Glutamatergic neuron (in vitro differentiated cells): Measurements from ENCODE around the gene TBCE. TPM values are rescaled to one million over a fixed set of nuclear protein-coding genes. Genes with fewer than 3 reads are reported as not detected.

ENCODE experiments used
- DNase-seq: peaks from one replicate; pipeline ENCODE4 v3.0.0; 2022
- H3K27ac Mint-ChIP-seq: one replicate; pipeline ENCODE4 v1.8.0; 2020; ENCODE audit warnings: mild to moderate bottlenecking, mixed read lengths, inconsistent platforms; ENCODE audit not compliant: unreplicated experiment
- H3K27me3 Mint-ChIP-seq: one replicate; pipeline ENCODE4 v1.8.0; 2020; ENCODE audit warnings: mild to moderate bottlenecking, moderate library complexity, mixed read lengths, inconsistent platforms; ENCODE audit not compliant: unreplicated experiment
- H3K36me3 Mint-ChIP-seq: one replicate; pipeline ENCODE4 v1.8.0; 2020; ENCODE audit warnings: mild to moderate bottlenecking, mixed read lengths, inconsistent platforms; ENCODE audit not compliant: unreplicated experiment
- H3K4me1 Mint-ChIP-seq: one replicate; pipeline ENCODE4 v1.8.0; 2020; ENCODE audit warnings: mild to moderate bottlenecking, low read depth, mixed read lengths, inconsistent platforms; ENCODE audit not compliant: unreplicated experiment
- H3K4me3 Mint-ChIP-seq: one replicate; pipeline ENCODE4 v1.8.0; 2020; ENCODE audit warnings: mild to moderate bottlenecking, mixed read lengths, inconsistent platforms; ENCODE audit not compliant: unreplicated experiment
- H3K9me3 Mint-ChIP-seq: one replicate; pipeline ENCODE4 v1.8.0; 2020; ENCODE audit warnings: mild to moderate bottlenecking, moderate library complexity, mixed read lengths, inconsistent platforms; ENCODE audit not compliant: unreplicated experiment
- total RNA-seq: library from RNA; stranded (reverse); fragmentation: NEBNext Ultra II Directional; extraction: Animal tissue kit (Norgen Biotek cat#: 25700); gene quantifications from one replicate; pipeline ENCODE4 v1.2.1, GENCODE V29; 2021; ENCODE audit not compliant: unreplicated experiment
- TF ChIP-seq, protein P1 (sequence below): fragments of 200-600 bp; sonication (generic); IDR thresholded peaks from one replicate; pipeline ENCODE4 v1.5.0; 2021; ENCODE audit not compliant: partially characterized antibody, unreplicated experiment

TBCE gene
- total RNA-seq, 1 donor from 2014 or later: 30.7 TPM

DNA sequence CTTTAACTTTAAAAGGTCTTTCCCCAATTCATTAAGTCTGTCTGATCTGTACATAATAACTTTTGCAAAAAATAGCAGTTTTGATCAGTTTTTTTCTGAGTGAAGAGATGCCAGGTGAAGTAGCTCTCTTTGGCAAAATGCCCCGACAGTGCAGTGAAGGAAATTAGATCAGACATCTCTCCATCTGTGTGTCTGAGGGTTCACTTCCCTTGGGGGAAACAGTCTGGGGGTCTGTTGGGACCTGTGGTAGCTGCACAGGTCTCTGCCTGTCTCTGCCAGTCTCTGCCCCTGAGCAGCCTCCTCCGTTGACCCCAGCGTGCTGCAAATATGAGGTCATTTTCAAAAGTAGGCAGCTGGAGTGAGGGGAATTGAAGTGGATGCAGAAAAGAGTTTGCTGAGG lies 54.5 kb downstream of the TBCE start:
- Mint-ChIP-seq H3K27ac (peak overlapping the region; percentile 8), H3K4me1 (peaks cover 18% of the 10 kb centered on the region), H3K4me3 (no peak overlapping the region), H3K36me3 (no peaks in the 10 kb centered on the region), H3K9me3 (peaks cover 1% of the 10 kb centered on the region), H3K27me3 (peaks cover 2% of the 10 kb centered on the region)
- no peak for DNase-seq
- TF ChIP-seq, protein P1, sequence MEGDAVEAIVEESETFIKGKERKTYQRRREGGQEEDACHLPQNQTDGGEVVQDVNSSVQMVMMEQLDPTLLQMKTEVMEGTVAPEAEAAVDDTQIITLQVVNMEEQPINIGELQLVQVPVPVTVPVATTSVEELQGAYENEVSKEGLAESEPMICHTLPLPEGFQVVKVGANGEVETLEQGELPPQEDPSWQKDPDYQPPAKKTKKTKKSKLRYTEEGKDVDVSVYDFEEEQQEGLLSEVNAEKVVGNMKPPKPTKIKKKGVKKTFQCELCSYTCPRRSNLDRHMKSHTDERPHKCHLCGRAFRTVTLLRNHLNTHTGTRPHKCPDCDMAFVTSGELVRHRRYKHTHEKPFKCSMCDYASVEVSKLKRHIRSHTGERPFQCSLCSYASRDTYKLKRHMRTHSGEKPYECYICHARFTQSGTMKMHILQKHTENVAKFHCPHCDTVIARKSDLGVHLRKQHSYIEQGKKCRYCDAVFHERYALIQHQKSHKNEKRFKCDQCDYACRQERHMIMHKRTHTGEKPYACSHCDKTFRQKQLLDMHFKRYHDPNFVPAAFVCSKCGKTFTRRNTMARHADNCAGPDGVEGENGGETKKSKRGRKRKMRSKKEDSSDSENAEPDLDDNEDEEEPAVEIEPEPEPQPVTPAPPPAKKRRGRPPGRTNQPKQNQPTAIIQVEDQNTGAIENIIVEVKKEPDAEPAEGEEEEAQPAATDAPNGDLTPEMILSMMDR: no peak

- Mint-ChIP-seq H3K27ac (peak overlapping the region; percentile 10), H3K4me3 (no peak overlapping the region), H3K27me3 (peaks cover 2% of the 10 kb centered on the region), H3K4me1 (peaks cover 18% of the 10 kb centered on the region), H3K9me3 (peaks cover 1% of the 10 kb centered on the region), H3K36me3 (no peaks in the 10 kb centered on the region)
- DNase-seq: no peak
- TF ChIP-seq, protein P1: no peak
Observed at GRCh38 chr1:235423214-235423652, 56.0 kb downstream of the TBCE start.

DNA sequence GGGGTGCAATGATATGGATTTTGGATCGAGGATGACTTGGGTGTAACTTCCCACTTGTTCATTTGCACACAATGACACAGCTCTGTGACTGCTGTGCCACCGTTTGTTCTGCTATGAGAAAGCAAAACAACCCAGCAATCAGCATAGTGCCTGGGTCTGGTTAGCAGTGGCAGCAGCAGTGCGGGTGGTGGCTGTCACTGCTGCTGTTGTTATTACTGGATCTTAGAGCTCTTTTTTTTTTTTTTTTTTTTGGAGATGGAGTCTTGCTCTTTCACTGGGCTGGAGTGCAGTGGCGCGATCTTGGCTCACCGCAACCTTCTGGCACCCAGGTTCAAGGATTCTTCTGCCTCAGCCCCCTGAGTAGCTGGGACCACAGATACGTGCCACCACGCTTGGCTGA lies 56.9 kb downstream of the TBCE start:
- Mint-ChIP-seq H3K36me3 (no peaks in the 10 kb centered on the region), H3K27me3 (peaks cover 2% of the 10 kb centered on the region), H3K4me3 (no peak overlapping the region), H3K27ac (no peak overlapping the region), H3K9me3 (peaks cover 1% of the 10 kb centered on the region), H3K4me1 (peaks cover 18% of the 10 kb centered on the region)
- TF ChIP-seq, protein P1: no peak
- no peak for DNase-seq

DNA sequence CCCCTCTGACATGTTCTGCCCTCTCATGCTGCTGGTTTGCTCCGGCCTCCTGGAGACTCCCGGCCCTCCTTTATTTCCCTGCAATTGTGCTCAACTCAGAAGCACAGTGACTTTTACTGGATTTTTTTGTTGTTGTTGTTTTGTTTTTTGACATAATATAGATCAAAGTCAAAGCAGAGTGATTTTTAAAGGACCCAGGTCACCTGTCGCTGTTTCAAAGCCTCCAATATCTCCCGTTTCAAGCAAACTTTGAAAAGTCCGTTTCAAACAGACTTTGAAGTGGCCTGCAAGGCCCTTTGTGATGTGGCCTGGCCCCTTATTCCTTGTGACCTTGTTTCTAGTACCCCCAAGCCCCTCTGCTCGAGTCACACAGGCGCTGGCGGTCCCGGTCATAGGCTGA lies 58.1 kb downstream of the TBCE start:
- no peak overlapping the region for H3K4me3 Mint-ChIP-seq

GRCh38 chr1:235426143-235426542 lies 58.9 kb downstream of the TBCE start:
- H3K27me3 Mint-ChIP-seq: peaks cover 2% of the 10 kb centered on the region
- TF ChIP-seq, protein P1: no peak
- peaks cover 1% of the 10 kb centered on the region for H3K9me3 Mint-ChIP-seq
- H3K27ac Mint-ChIP-seq: peak overlapping the region; percentile 5
- no peak overlapping the region for H3K4me3 Mint-ChIP-seq
- no peak for DNase-seq
- H3K4me1 Mint-ChIP-seq: peaks cover 18% of the 10 kb centered on the region
- H3K36me3 Mint-ChIP-seq: no peaks in the 10 kb centered on the region

More for the DNA sequence above, 58.1 kb downstream of the TBCE start:
- Mint-ChIP-seq H3K36me3 (no peaks in the 10 kb centered on the region), H3K27ac (no peak overlapping the region), H3K9me3 (peaks cover 1% of the 10 kb centered on the region), H3K4me1 (peaks cover 18% of the 10 kb centered on the region), H3K27me3 (peaks cover 2% of the 10 kb centered on the region)
- no peak for DNase-seq
- TF ChIP-seq, protein P1: no peak
